ENCODE results near the gene SYK. TPM values are rescaled to one million over a fixed set of nuclear protein-coding genes. Genes with fewer than 3 reads are reported as not detected.

SYK gene
- total RNA-seq, result 31.2 TPM

DNA sequence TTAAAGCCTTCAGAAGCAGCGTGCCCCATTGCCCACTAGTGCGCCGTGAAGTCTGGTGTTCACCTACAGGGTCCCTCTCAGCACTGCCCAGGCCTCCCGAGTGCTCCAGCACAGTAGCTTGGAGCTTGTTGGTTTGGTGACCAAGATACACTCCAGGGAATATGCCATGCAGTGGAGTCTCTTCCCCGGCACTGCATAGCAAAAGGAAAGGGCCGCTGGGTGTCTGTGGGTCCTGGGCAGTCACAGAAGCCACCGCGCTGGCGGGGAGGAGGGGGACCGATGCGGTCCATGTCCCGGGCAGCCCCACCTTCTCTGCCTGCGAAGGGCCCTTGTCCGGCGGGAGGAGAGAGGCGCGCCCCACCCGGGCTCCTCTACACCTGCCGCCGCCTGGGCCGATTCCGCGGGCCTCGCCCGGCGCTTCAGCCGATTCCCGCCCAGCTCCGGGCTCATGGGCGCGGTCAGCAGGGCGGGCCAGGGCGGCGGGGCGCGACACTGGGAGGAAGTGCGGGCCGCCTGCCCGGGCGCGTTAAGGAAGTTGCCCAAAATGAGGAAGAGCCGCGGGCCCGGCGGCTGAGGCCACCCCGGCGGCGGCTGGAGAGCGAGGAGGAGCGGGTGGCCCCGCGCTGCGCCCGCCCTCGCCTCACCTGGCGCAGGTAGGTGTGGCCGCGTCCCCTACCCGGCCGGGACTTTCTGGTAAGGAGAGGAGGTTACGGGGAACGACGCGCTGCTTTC lies at the start of gene SYK:
TSS of gene SYK (plus strand) at position 579 of the 732 bp plus-strand sequence. CDS start 42,080 bp downstream, outside the sequence.

Other genes with a start within 250 kb of the SYK start
- 4.4 TPM for gene DIRAS2, start 159.0 kb upstream of the SYK start, total RNA-seq

Data from metanephros (tissue), 1 donor.